ENCODE data around the gene ORC5. TPM values are rescaled to one million over a fixed set of nuclear protein-coding genes. Genes with fewer than 3 reads are reported as not detected.
"Not testable (repeated sequence)": the region's sequence is repeated elsewhere in the genome, so short reads cannot be mapped to it uniquely, and the experiment has no call there.

Gene ORC5
- total and polyA plus RNA-seq, 7 donors = 6.1 to 14.3 (median 9.2) TPM

- Histone ChIP-seq H3K27me3 (ENCODE audit: insufficient read depth in 3 of 3, low read length in 2 of 3) (no peaks in the 10 kb centered on the region), H3K27ac (no peak overlapping the region), H3K4me1 (no peaks in the 10 kb centered on the region), H3K36me3 (ENCODE audit: insufficient read depth in 1 of 2, low read depth in 1 of 2) (no peaks in the 10 kb centered on the region), H3K9me3 (no peaks in the 10 kb centered on the region), H3K4me3 (no peak overlapping the region)
- TF ChIP-seq, protein P1, sequence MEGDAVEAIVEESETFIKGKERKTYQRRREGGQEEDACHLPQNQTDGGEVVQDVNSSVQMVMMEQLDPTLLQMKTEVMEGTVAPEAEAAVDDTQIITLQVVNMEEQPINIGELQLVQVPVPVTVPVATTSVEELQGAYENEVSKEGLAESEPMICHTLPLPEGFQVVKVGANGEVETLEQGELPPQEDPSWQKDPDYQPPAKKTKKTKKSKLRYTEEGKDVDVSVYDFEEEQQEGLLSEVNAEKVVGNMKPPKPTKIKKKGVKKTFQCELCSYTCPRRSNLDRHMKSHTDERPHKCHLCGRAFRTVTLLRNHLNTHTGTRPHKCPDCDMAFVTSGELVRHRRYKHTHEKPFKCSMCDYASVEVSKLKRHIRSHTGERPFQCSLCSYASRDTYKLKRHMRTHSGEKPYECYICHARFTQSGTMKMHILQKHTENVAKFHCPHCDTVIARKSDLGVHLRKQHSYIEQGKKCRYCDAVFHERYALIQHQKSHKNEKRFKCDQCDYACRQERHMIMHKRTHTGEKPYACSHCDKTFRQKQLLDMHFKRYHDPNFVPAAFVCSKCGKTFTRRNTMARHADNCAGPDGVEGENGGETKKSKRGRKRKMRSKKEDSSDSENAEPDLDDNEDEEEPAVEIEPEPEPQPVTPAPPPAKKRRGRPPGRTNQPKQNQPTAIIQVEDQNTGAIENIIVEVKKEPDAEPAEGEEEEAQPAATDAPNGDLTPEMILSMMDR (IDR thresholded peaks at IDR 0.05) = no peak
- DNase-seq (no peak), ATAC-seq (no peak)
- 54 to 62% (median 60%) methylated on average over 5 of the region's 5 CpGs for WGBS, 3 donors
- intact Hi-C loops (cut with DNase I) = no loop called here
Measured at GRCh38 chr7:104240401-104240800, 32.6 kb upstream of the ORC5 start.

DNA sequence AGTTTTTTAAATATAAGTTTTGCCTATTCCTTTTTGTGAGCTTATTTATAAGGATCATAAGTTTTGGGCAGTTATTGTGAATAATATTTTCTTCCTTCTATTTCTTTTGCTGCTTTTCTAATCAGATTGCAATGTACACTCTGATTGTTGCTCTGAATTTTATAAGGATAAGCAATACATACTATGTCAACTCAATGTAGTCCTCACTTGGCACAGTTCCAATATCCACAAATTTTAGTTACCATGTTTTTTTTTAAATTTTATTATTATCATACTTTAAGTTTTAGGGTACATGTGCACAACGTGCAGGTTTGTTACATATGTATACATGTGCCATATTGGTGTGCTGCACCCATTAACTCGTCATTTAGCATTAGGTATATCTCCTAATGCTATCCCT lies 27.2 kb upstream of the ORC5 start:
- not testable (repeated sequence) for DNase-seq; H3K9me3 ChIP-seq; H3K27ac ChIP-seq; H3K36me3 ChIP-seq (ENCODE audit: insufficient read depth in 1 of 2, low read depth in 1 of 2); H3K4me3 ChIP-seq; H3K4me1 ChIP-seq; ATAC-seq; H3K27me3 ChIP-seq (ENCODE audit: insufficient read depth in 3 of 3, low read length in 2 of 3)
- intact Hi-C loops (cut with DNase I) = loop anchor here in 1 of 2 donors (5.0 kb wide), 2 partner anchors 612 to 682 kb away; no protein-coding TSS in a partner anchor
- 50 to 93% (median 83%) methylated on average over 1 to 2 of the region's 2 CpGs for WGBS, 3 donors

- Histone ChIP-seq H3K36me3 (ENCODE audit: insufficient read depth in 1 of 2, low read depth in 1 of 2) (no peaks in the 10 kb centered on the region), H3K4me1 (no peaks in the 10 kb centered on the region), H3K9me3 (no peaks in the 10 kb centered on the region), H3K27ac (no peak overlapping the region), H3K27me3 (ENCODE audit: insufficient read depth in 3 of 3, low read length in 2 of 3) (no peaks in the 10 kb centered on the region), H3K4me3 (no peak overlapping the region)
- ATAC-seq (peak in 3 of 4 donors; percentile 49 to 82 (median 62)), DNase-seq (no peak)
- WGBS, 3 donors = 10 to 12% (median 11%) methylated on average over 29 of the region's 29 CpGs
- TF ChIP-seq, protein P1 (IDR thresholded peaks at IDR 0.05) = peak; percentile 78
- intact Hi-C loops (cut with DNase I) = loop anchor here (2.0 to 5.0 kb wide), 4 partner anchors 615 to 687 kb away; no protein-coding TSS in a partner anchor
Measured at GRCh38 chr7:104231054-104232046, 23.5 kb upstream of the ORC5 start.

GRCh38 chr7:104230606-104231005 lies 22.8 kb upstream of the ORC5 start:
- TF ChIP-seq, protein P1 (IDR thresholded peaks at IDR 0.05) = no peak
- H3K27ac ChIP-seq = no peak overlapping the region

DNA sequence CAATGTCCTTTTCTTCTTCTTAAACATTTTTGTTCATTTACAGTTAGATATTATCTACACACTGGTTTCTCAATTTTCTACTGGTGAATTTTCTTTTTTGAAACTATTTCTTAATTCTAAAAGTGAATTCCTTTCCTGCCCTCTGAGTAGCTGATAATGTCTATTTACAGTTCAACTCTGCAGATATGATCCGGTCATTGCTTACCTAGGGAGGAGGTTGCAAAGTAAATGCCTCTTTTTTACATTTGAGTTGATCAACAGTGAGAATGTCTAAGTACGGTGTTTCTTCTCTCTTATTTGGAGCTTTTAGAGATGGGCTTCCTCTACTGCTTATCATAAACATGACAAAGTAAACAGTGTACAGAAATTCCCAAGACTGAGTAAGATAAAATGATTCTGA lies 20.6 kb upstream of the ORC5 start:
- ATAC-seq = no peak
- no peaks in the 10 kb centered on the region for H3K27me3 ChIP-seq (ENCODE audit: insufficient read depth in 3 of 3, low read length in 2 of 3)
- 84 to 93% (median 87%) methylated on average over 2 of the region's 2 CpGs for WGBS, 3 donors
- no peak overlapping the region for H3K4me3 ChIP-seq
- no peaks in the 10 kb centered on the region for H3K9me3 ChIP-seq
- DNase-seq = no peak
- H3K27ac ChIP-seq = no peak overlapping the region
- TF ChIP-seq, protein P1 (IDR thresholded peaks at IDR 0.05) = no peak
- H3K4me1 ChIP-seq = no peaks in the 10 kb centered on the region
- intact Hi-C loops (cut with DNase I) = no loop called here
- H3K36me3 ChIP-seq (ENCODE audit: insufficient read depth in 1 of 2, low read depth in 1 of 2) = no peaks in the 10 kb centered on the region

More at GRCh38 chr7:104230606-104231005, 22.8 kb upstream of the ORC5 start:
- Histone ChIP-seq H3K27me3 (ENCODE audit: insufficient read depth in 3 of 3, low read length in 2 of 3) (no peaks in the 10 kb centered on the region), H3K36me3 (ENCODE audit: insufficient read depth in 1 of 2, low read depth in 1 of 2) (no peaks in the 10 kb centered on the region), H3K9me3 (no peaks in the 10 kb centered on the region), H3K4me1 (no peaks in the 10 kb centered on the region), H3K4me3 (no peak overlapping the region)
- DNase-seq = no peak
- no peak for ATAC-seq
- 16 to 29% (median 25%) methylated on average over 4 of the region's 4 CpGs for WGBS, 3 donors
- intact Hi-C loops (cut with DNase I) = loop anchor here (2.0 to 5.0 kb wide), 3 partner anchors 617 to 688 kb away; no protein-coding TSS in a partner anchor

Measured in psoas muscle (tissue), 8 donors.